ENCODE results near the gene IFNL4.
A peak's percentile ranks its signal among the peaks of the same experiment; 100 is the strongest.
"Not testable (repeated sequence)": the region's sequence is repeated elsewhere in the genome, so short reads cannot be mapped to it uniquely, and the experiment has no call there.

IFNL4 gene

GRCh38 chr19:39275578-39275977 lies 26.9 kb upstream of the IFNL4 start:
- no peak for TF ChIP-seq POLR2AphosphoS5 (IDR thresholded peaks at IDR 0.05; ENCODE audit: low read depth, low read length)
- DNase-seq (ENCODE audit: insufficient read length, low spot score) (no peak), FAIRE-seq (no peak)

DNA sequence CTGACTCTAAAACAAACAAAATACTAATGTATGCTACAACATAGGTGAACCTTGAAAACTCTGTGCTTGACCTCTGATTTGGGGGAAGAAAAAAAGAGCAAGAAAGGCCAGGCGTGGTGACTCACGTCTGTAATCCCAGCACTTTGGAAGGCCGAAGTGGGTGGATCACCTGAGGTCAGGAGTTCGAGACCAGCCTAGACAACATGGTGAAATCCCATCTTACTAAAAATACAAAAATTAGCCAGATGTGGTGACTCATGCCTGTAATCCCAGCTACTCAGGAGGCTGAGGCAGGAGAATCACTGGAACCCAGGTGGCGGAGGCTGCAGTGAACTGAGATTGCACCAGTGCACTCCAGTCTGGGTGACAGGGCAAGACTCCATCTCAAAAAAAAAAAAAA lies 25.2 kb upstream of the IFNL4 start:
- not testable (repeated sequence) for DNase-seq (ENCODE audit: insufficient read length, low spot score); FAIRE-seq

DNA sequence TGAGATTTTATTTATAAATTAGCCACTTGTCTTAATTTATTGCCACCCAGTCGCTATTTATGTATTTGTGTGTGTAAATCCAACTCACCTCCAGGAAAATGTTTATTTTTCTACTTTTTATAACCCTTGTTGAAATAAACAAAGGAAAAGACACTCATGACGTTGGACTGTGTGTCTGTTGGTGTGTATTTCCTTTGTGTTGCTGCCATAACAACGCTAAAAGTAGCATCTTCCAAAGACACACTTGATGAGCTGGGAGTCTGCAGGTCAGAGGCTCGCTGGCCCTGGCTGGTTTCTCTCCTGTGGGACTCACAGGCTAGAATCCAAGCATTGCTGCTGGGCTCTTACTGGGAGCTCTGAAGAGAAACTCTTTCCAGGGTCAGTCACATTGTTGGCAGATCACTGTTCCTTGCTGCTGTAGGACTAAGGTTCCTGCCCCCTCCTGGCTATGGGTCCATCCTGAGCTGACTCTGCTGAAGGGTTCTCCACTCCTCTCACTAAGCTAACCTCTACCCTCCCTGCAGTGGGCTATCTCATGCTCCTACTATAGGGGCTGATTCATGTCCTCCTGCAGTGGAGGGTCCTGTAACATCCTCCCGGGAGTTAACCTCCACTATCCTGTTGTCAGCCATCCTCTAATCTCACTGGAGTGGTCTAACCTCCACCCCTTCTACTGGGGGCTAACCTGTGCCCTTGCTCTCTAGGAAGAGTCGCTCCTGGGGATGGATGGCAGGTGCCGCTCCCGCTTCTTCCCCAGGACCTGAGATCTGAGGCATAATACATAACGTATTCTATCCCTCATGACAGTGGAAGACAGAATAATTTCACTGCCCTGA lies 21.6 kb upstream of the IFNL4 start:
- DNase-seq (ENCODE audit: insufficient read length, low spot score) (no peak), FAIRE-seq (no peak)
- TF ChIP-seq POLR2AphosphoS5 (IDR thresholded peaks at IDR 0.05; ENCODE audit: low read depth, low read length) (no peak), POU2F2 (IDR thresholded peaks at IDR 0.05; ENCODE audit: low read depth, low read length) (no peak)

- DNase-seq (ENCODE audit: insufficient read length, low spot score); FAIRE-seq: not testable (repeated sequence)
Measured at GRCh38 chr19:39269369-39269768, 20.7 kb upstream of the IFNL4 start.

GRCh38 chr19:39268531-39269223 lies 20.0 kb upstream of the IFNL4 start:
- not testable (repeated sequence) for FAIRE-seq; DNase-seq (ENCODE audit: insufficient read length, low spot score)

- not testable (repeated sequence) for DNase-seq (ENCODE audit: insufficient read length, low spot score)
- peak; percentile 66 for FAIRE-seq
Measured at GRCh38 chr19:39268085-39268484, 19.4 kb upstream of the IFNL4 start, which contains the start of gene IFNL2. IFNL2 (plus strand) TSS chr19:39268396; CDS start chr19:39268569, 173 bp downstream.

- no peak for TF ChIP-seq TAF1 (IDR thresholded peaks at IDR 0.05; ENCODE audit: low read depth, low read length)
- no peak for TF ChIP-seq SPI1 (IDR thresholded peaks at IDR 0.05; ENCODE audit: low read depth, low read length)
- TF ChIP-seq POLR2A (IDR thresholded peaks at IDR 0.05; ENCODE audit: low read depth, low read length) = no peak
- TF ChIP-seq POU2F2 (IDR thresholded peaks at IDR 0.05; ENCODE audit: low read depth, low read length) = no peak
- FAIRE-seq (no peak), DNase-seq (ENCODE audit: insufficient read length, low spot score) (no peak)
Measured at GRCh38 chr19:39265321-39265916, 16.8 kb upstream of the IFNL4 start.

GRCh38 chr19:39264306-39265290 lies 15.9 kb upstream of the IFNL4 start:
- FAIRE-seq (no peak), DNase-seq (ENCODE audit: insufficient read length, low spot score) (no peak)
- TF ChIP-seq POU2F2 (IDR thresholded peaks at IDR 0.05; ENCODE audit: low read depth, low read length) = no peak
- no peak for TF ChIP-seq TAF1 (IDR thresholded peaks at IDR 0.05; ENCODE audit: low read depth, low read length)
- TF ChIP-seq POLR2A (IDR thresholded peaks at IDR 0.05; ENCODE audit: low read depth, low read length) = no peak
- no peak for TF ChIP-seq POLR2AphosphoS5 (IDR thresholded peaks at IDR 0.05; ENCODE audit: low read depth, low read length)
- no peak for TF ChIP-seq PAX5 (IDR thresholded peaks at IDR 0.05; ENCODE audit: insufficient read depth, low read length, severe bottlenecking)
- no peak for TF ChIP-seq SPI1 (IDR thresholded peaks at IDR 0.05; ENCODE audit: low read depth, low read length)

DNA sequence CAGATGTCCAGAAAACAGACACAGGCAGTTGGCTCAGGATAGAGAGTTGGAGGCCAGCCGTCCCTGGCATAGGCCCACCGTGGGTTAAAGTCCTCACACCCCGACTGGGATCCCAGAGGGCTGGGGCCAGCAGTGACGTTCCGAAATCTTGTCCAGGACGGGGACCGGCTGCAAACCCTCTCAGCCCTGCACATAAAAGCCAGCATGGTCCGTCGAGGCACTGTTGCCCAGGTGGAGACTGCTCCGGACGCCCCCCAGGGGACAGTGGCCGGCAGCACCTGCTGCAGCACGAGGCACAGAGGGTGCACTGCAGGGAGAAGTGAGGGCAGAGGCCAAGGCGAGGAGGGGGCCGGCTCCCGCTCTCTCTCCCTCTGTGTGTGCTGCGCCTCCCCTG lies 15.3 kb upstream of the IFNL4 start:
- TF ChIP-seq POLR2AphosphoS5 (IDR thresholded peaks at IDR 0.05; ENCODE audit: low read depth, low read length) (no peak), SPI1 (IDR thresholded peaks at IDR 0.05; ENCODE audit: low read depth, low read length) (no peak), TAF1 (IDR thresholded peaks at IDR 0.05; ENCODE audit: low read depth, low read length) (no peak), POLR2A (IDR thresholded peaks at IDR 0.05; ENCODE audit: low read depth, low read length) (no peak), PAX5 (IDR thresholded peaks at IDR 0.05; ENCODE audit: insufficient read depth, low read length, severe bottlenecking) (no peak), POU2F2 (IDR thresholded peaks at IDR 0.05; ENCODE audit: low read depth, low read length) (no peak)

GRCh38 chr19:39262496-39262895 lies 13.8 kb upstream of the IFNL4 start:
- no peak for FAIRE-seq
- DNase-seq (ENCODE audit: insufficient read length, low spot score) = no peak
- TF ChIP-seq PAX5 (IDR thresholded peaks at IDR 0.05; ENCODE audit: insufficient read depth, low read length, severe bottlenecking) (no peak), TAF1 (IDR thresholded peaks at IDR 0.05; ENCODE audit: low read depth, low read length) (no peak), POU2F2 (IDR thresholded peaks at IDR 0.05; ENCODE audit: low read depth, low read length) (no peak), POLR2A (IDR thresholded peaks at IDR 0.05; ENCODE audit: low read depth, low read length) (no peak), POLR2AphosphoS5 (IDR thresholded peaks at IDR 0.05; ENCODE audit: low read depth, low read length) (no peak), SPI1 (IDR thresholded peaks at IDR 0.05; ENCODE audit: low read depth, low read length) (no peak)

More for the DNA sequence above, 15.3 kb upstream of the IFNL4 start:
- no peak for FAIRE-seq
- DNase-seq (ENCODE audit: insufficient read length, low spot score) = no peak

Data from GM12891 (cell line).